Activated naive CD8-positive, alpha-beta T cell treated with anti-CD3 and anti-CD28 coated beads for 36 hours (primary cell): ENCODE results near the gene FAM9A. TPM values are rescaled to one million over a fixed set of nuclear protein-coding genes. Genes with fewer than 3 reads are reported as not detected.
"Not testable (repeated sequence)": the region's sequence is repeated elsewhere in the genome, so short reads cannot be mapped to it uniquely, and the experiment has no call there.

Experiments used
- DNase-seq: peaks from one replicate; pipeline ENCODE4 v3.0.0; 2021
- H3K27ac Mint-ChIP-seq: one replicate; pipeline ENCODE4 v1.8.0; 2022; ENCODE audit warnings: mild to moderate bottlenecking, moderate library complexity, mixed read lengths
- H3K27me3 Mint-ChIP-seq: one replicate; pipeline ENCODE4 v1.8.0; 2022; ENCODE audit warnings: mild to moderate bottlenecking, mixed read lengths
- H3K36me3 Mint-ChIP-seq: one replicate; pipeline ENCODE4 v1.8.0; 2021; ENCODE audit warnings: mild to moderate bottlenecking, mixed read lengths
- H3K4me1 Mint-ChIP-seq: one replicate; pipeline ENCODE4 v1.8.0; 2021; ENCODE audit warnings: mixed read lengths
- H3K4me3 Mint-ChIP-seq: one replicate; pipeline ENCODE4 v1.8.0; 2022; ENCODE audit warnings: mild to moderate bottlenecking, moderate library complexity, mixed read lengths
- H3K9me3 Mint-ChIP-seq: one replicate; pipeline ENCODE4 v1.8.0; 2022; ENCODE audit warnings: mixed read lengths
- total RNA-seq, 2 experiments: library from RNA; stranded (reverse); gene quantifications; one replicate each; pipeline ENCODE4 v1.2.3, GENCODE V29; 2021

The FAM9A gene
- total RNA-seq, 2 experiments from 2014 or later = not detected

- not testable (repeated sequence) for H3K4me1 Mint-ChIP-seq, H3K4me3 Mint-ChIP-seq, H3K27me3 Mint-ChIP-seq, DNase-seq, H3K36me3 Mint-ChIP-seq, H3K27ac Mint-ChIP-seq, H3K9me3 Mint-ChIP-seq
Measured at GRCh38 chrX:8781921-8782320, 19.3 kb downstream of the FAM9A start.

- H3K27ac Mint-ChIP-seq = no peak overlapping the region
- peaks cover 11% of the 10 kb centered on the region for H3K9me3 Mint-ChIP-seq
- H3K4me3 Mint-ChIP-seq = no peak overlapping the region
- H3K36me3 Mint-ChIP-seq = peaks cover 2% of the 10 kb centered on the region
- DNase-seq = no peak
- peaks cover 5% of the 10 kb centered on the region for H3K4me1 Mint-ChIP-seq
- no peaks in the 10 kb centered on the region for H3K27me3 Mint-ChIP-seq
Measured at GRCh38 chrX:8773117-8773516, 28.1 kb downstream of the FAM9A start.

- Mint-ChIP-seq H3K27ac (no peak overlapping the region), H3K4me1 (peaks cover 2% of the 10 kb centered on the region), H3K36me3 (no peaks in the 10 kb centered on the region), H3K9me3 (no peaks in the 10 kb centered on the region), H3K27me3 (peaks cover 4% of the 10 kb centered on the region), H3K4me3 (no peak overlapping the region)
- DNase-seq = no peak
Measured at GRCh38 chrX:8760021-8760420, 41.2 kb downstream of the FAM9A start.

- not testable (repeated sequence) for H3K27me3 Mint-ChIP-seq, DNase-seq, H3K9me3 Mint-ChIP-seq, H3K36me3 Mint-ChIP-seq, H3K27ac Mint-ChIP-seq, H3K4me1 Mint-ChIP-seq, H3K4me3 Mint-ChIP-seq
Measured at GRCh38 chrX:8758706-8759105, 42.5 kb downstream of the FAM9A start.

- not testable (repeated sequence) for H3K27me3 Mint-ChIP-seq, H3K27ac Mint-ChIP-seq, H3K4me3 Mint-ChIP-seq, H3K4me1 Mint-ChIP-seq, H3K9me3 Mint-ChIP-seq, H3K36me3 Mint-ChIP-seq, DNase-seq
Measured at GRCh38 chrX:8757609-8758389, 43.4 kb downstream of the FAM9A start.

- Mint-ChIP-seq H3K27ac (no peak overlapping the region), H3K9me3 (no peaks in the 10 kb centered on the region), H3K36me3 (no peaks in the 10 kb centered on the region), H3K4me1 (peaks cover 2% of the 10 kb centered on the region), H3K27me3 (no peaks in the 10 kb centered on the region), H3K4me3 (no peak overlapping the region)
- DNase-seq = no peak
Measured at GRCh38 chrX:8755813-8756212, 45.4 kb downstream of the FAM9A start.

GRCh38 chrX:8755116-8755515 is 46.1 kb downstream of the FAM9A start:
- H3K27me3 Mint-ChIP-seq = no peaks in the 10 kb centered on the region
- no peaks in the 10 kb centered on the region for H3K9me3 Mint-ChIP-seq
- H3K27ac Mint-ChIP-seq = no peak overlapping the region
- H3K4me3 Mint-ChIP-seq = no peak overlapping the region
- peak; percentile 12 for DNase-seq
- H3K36me3 Mint-ChIP-seq = no peaks in the 10 kb centered on the region
- H3K4me1 Mint-ChIP-seq = peaks cover 2% of the 10 kb centered on the region

GRCh38 chrX:8749697-8750096 is 51.5 kb downstream of the FAM9A start:
- H3K9me3 Mint-ChIP-seq = no peaks in the 10 kb centered on the region
- H3K4me3 Mint-ChIP-seq = no peak overlapping the region
- H3K36me3 Mint-ChIP-seq = no peaks in the 10 kb centered on the region
- H3K27me3 Mint-ChIP-seq = peaks cover 9% of the 10 kb centered on the region
- H3K4me1 Mint-ChIP-seq = no peaks in the 10 kb centered on the region
- no peak overlapping the region for H3K27ac Mint-ChIP-seq
- no peak for DNase-seq

- Mint-ChIP-seq H3K27me3 (peaks cover 9% of the 10 kb centered on the region), H3K9me3 (no peaks in the 10 kb centered on the region), H3K36me3 (no peaks in the 10 kb centered on the region), H3K27ac (no peak overlapping the region), H3K4me1 (no peaks in the 10 kb centered on the region), H3K4me3 (no peak overlapping the region)
- no peak for DNase-seq
Measured at GRCh38 chrX:8748855-8749254, 52.3 kb downstream of the FAM9A start.

GRCh38 chrX:8743126-8743732 is 58.0 kb downstream of the FAM9A start:
- no peak overlapping the region for H3K4me3 Mint-ChIP-seq
- H3K36me3 Mint-ChIP-seq = no peaks in the 10 kb centered on the region
- no peaks in the 10 kb centered on the region for H3K4me1 Mint-ChIP-seq
- H3K27ac Mint-ChIP-seq = no peak overlapping the region
- no peaks in the 10 kb centered on the region for H3K9me3 Mint-ChIP-seq
- peak; percentile 33 for DNase-seq
- H3K27me3 Mint-ChIP-seq = peaks cover 5% of the 10 kb centered on the region

GRCh38 chrX:8741981-8742380 is 59.2 kb downstream of the FAM9A start:
- no peak for DNase-seq
- Mint-ChIP-seq H3K27me3 (peaks cover 5% of the 10 kb centered on the region), H3K27ac (no peak overlapping the region), H3K36me3 (no peaks in the 10 kb centered on the region), H3K9me3 (no peaks in the 10 kb centered on the region), H3K4me3 (no peak overlapping the region), H3K4me1 (no peaks in the 10 kb centered on the region)

Other genes with a start within 250 kb of the FAM9A start
- not detected for gene ANOS1, start 69.2 kb downstream of the FAM9A start, total RNA-seq
- gene FAM9B, start 232.7 kb upstream of the FAM9A start, total RNA-seq = not detected